Measurements from ENCODE around the gene DNASE1L1.

DNA sequence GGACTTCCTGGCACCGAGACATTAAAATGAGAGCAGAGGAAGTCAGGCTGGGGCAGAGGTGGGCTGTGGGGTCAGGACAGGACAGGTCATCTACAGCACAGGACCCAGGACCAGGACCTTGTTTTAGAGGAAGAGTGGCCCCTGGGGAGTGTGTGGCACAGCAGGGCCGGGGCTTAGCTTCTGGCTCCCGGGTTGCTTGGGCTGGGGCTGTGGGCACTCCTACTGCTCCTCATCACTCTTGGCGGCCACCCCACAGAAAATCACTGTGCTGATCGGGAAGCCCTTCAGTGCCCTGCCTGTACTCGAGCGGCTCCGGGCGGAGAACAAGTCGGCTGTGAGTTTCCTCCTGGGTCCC, 11.3 kb upstream of the DNASE1L1 start:
- no peak for TF ChIP-seq EP300 (IDR thresholded peaks at IDR 0.05)
- no peak for TF ChIP-seq POLR2A (IDR thresholded peaks at IDR 0.05)
- TF ChIP-seq, protein P1, sequence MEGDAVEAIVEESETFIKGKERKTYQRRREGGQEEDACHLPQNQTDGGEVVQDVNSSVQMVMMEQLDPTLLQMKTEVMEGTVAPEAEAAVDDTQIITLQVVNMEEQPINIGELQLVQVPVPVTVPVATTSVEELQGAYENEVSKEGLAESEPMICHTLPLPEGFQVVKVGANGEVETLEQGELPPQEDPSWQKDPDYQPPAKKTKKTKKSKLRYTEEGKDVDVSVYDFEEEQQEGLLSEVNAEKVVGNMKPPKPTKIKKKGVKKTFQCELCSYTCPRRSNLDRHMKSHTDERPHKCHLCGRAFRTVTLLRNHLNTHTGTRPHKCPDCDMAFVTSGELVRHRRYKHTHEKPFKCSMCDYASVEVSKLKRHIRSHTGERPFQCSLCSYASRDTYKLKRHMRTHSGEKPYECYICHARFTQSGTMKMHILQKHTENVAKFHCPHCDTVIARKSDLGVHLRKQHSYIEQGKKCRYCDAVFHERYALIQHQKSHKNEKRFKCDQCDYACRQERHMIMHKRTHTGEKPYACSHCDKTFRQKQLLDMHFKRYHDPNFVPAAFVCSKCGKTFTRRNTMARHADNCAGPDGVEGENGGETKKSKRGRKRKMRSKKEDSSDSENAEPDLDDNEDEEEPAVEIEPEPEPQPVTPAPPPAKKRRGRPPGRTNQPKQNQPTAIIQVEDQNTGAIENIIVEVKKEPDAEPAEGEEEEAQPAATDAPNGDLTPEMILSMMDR (IDR thresholded peaks at IDR 0.05), result no peak
- no peak for TF ChIP-seq POLR2AphosphoS5 (IDR thresholded peaks at IDR 0.05)

All from suprapubic skin (tissue), 4 donors.